ENCODE measurements around the gene PTPRE. TPM values are rescaled to one million over a fixed set of nuclear protein-coding genes. Genes with fewer than 3 reads are reported as not detected.

The PTPRE gene
- total RNA-seq, 2 donors from 2014 or later, result 11.3 to 23.5 TPM

- H3K27me3 ChIP-seq, result no peaks in the 10 kb centered on the region
- TF ChIP-seq CTCF (IDR thresholded peaks at IDR 0.05), result no peak
- H3K4me3 ChIP-seq, result no peak overlapping the region
- no peaks in the 10 kb centered on the region for H3K36me3 ChIP-seq
- H3K4me1 ChIP-seq, result no peaks in the 10 kb centered on the region
- DNase-seq (ENCODE audit: low spot score), result no peak
- no peaks in the 10 kb centered on the region for H3K9me3 ChIP-seq
- H3K27ac ChIP-seq, result no peak overlapping the region
Observed at GRCh38 chr10:127962205-127962604, 55.3 kb downstream of the PTPRE start.

GRCh38 chr10:127963136-127963535 lies 56.2 kb downstream of the PTPRE start:
- no peak for TF ChIP-seq CTCF (IDR thresholded peaks at IDR 0.05)
- no peaks in the 10 kb centered on the region for H3K27me3 ChIP-seq
- peaks cover 0 to 5% of the 10 kb centered on the region in 2 donors for H3K4me1 ChIP-seq
- H3K27ac ChIP-seq, result no peak overlapping the region
- H3K36me3 ChIP-seq, result no peaks in the 10 kb centered on the region
- no peak for DNase-seq (ENCODE audit: low spot score)
- H3K4me3 ChIP-seq, result no peak overlapping the region
- no peaks in the 10 kb centered on the region for H3K9me3 ChIP-seq

- no peak for TF ChIP-seq CTCF (IDR thresholded peaks at IDR 0.05)
- Histone ChIP-seq H3K4me1 (peaks cover 0 to 20% of the 10 kb centered on the region in 2 donors), H3K27ac (no peak overlapping the region), H3K4me3 (no peak overlapping the region), H3K27me3 (no peaks in the 10 kb centered on the region), H3K36me3 (no peaks in the 10 kb centered on the region), H3K9me3 (no peaks in the 10 kb centered on the region)
- no peak for DNase-seq (ENCODE audit: low spot score)
Observed at GRCh38 chr10:127964621-127965020, 57.7 kb downstream of the PTPRE start.

- Histone ChIP-seq H3K4me3 (no peak overlapping the region), H3K27ac (no peak overlapping the region), H3K4me1 (peaks cover 0 to 20% of the 10 kb centered on the region in 2 donors), H3K9me3 (no peaks in the 10 kb centered on the region), H3K36me3 (no peaks in the 10 kb centered on the region), H3K27me3 (no peaks in the 10 kb centered on the region)
- no peak for DNase-seq (ENCODE audit: low spot score)
- TF ChIP-seq CTCF (IDR thresholded peaks at IDR 0.05), result no peak
Observed at GRCh38 chr10:127966875-127967274, 60.0 kb downstream of the PTPRE start.

- Histone ChIP-seq H3K4me1 (peaks cover 0 to 20% of the 10 kb centered on the region in 2 donors), H3K27me3 (no peaks in the 10 kb centered on the region), H3K27ac (peak overlapping the region; percentile 42 to 76), H3K4me3 (no peak overlapping the region), H3K9me3 (no peaks in the 10 kb centered on the region), H3K36me3 (no peaks in the 10 kb centered on the region)
- DNase-seq (ENCODE audit: low spot score), result no peak
- TF ChIP-seq CTCF (IDR thresholded peaks at IDR 0.05), result no peak
Observed at GRCh38 chr10:127968027-127968441, 61.1 kb downstream of the PTPRE start.

- no peaks in the 10 kb centered on the region for H3K36me3 ChIP-seq
- peak overlapping the region; percentile 42 to 76 for H3K27ac ChIP-seq
- no peak for DNase-seq (ENCODE audit: low spot score)
- no peak overlapping the region for H3K4me3 ChIP-seq
- H3K27me3 ChIP-seq, result no peaks in the 10 kb centered on the region
- H3K9me3 ChIP-seq, result no peaks in the 10 kb centered on the region
- TF ChIP-seq CTCF (IDR thresholded peaks at IDR 0.05), result no peak
- peaks cover 0 to 21% of the 10 kb centered on the region in 2 donors for H3K4me1 ChIP-seq
Observed at GRCh38 chr10:127968659-127969058, 61.8 kb downstream of the PTPRE start.

All from right atrium auricular region (tissue), 2 donors.